Sigmoid colon (tissue), 4 donors: ENCODE measurements around the gene MDFI.

Experiments
- CTCF ChIP-seq, 4 experiments: fragments of 450-650 bp in 3 of 4; fragments of 200-600 bp in 1 of 4; IDR thresholded peaks; one replicate each; pipeline ENCODE4 v1.5.1; 2016 to 2019; ENCODE audit warnings: antibody characterized with exemption in 4 of 4, mild to moderate bottlenecking in 3 of 4, moderate library complexity in 2 of 4
- POLR2A ChIP-seq, 2 donors: fragments of 450-650 bp; IDR thresholded peaks; one replicate each; pipeline ENCODE4 v1.6.1; 2016; ENCODE audit warnings: antibody characterized with exemption in 2 of 2, mild to moderate bottlenecking in 2 of 2, moderate library complexity in 2 of 2
- POLR2AphosphoS5 ChIP-seq, 4 donors: sonication (generic); formaldehyde crosslinking; IDR thresholded peaks; one replicate each; pipeline ENCODE4 v1.6.1; 2017; ENCODE audit warnings: antibody characterized with exemption in 4 of 4

- TF ChIP-seq POLR2A (IDR thresholded peaks at IDR 0.05) (no peak), CTCF (IDR thresholded peaks at IDR 0.05) (no peak), POLR2AphosphoS5 (IDR thresholded peaks at IDR 0.05) (no peak)
These were observed 23.6 kb upstream of the MDFI start for GRCh38 chr6:41614715-41615114.
